ENCODE results near the gene BROX.
"Not testable (repeated sequence)": the region's sequence is repeated elsewhere in the genome, so short reads cannot be mapped to it uniquely, and the experiment has no call there.

The BROX gene

GRCh38 chr1:222732216-222733159, 20.1 kb downstream of the BROX start:
- DNase-seq = no peak

GRCh38 chr1:222734740-222735139, 22.4 kb downstream of the BROX start:
- no peak for DNase-seq

- no peak for DNase-seq
Measured at GRCh38 chr1:222736470-222736869, 24.1 kb downstream of the BROX start.

- DNase-seq = no peak
Measured at GRCh38 chr1:222736972-222737371, 24.6 kb downstream of the BROX start, which contains the start of gene FAM177B. Gene FAM177B, plus strand, starts transcription at chr1:222737202. Its CDS starts 9,344 bp downstream, at chr1:222746546.

GRCh38 chr1:222739465-222739864, 27.1 kb downstream of the BROX start:
- DNase-seq = no peak

- no peak for DNase-seq
Measured at GRCh38 chr1:222739929-222740328, 27.6 kb downstream of the BROX start.

- DNase-seq = not testable (repeated sequence)
Measured at GRCh38 chr1:222741630-222742457, 29.5 kb downstream of the BROX start.

GRCh38 chr1:222749927-222750326, 37.6 kb downstream of the BROX start:
- DNase-seq = no peak

- no peak for DNase-seq
Measured at GRCh38 chr1:222750651-222751050, 38.3 kb downstream of the BROX start.

GRCh38 chr1:222751255-222751654, 38.9 kb downstream of the BROX start:
- DNase-seq = no peak

GRCh38 chr1:222754366-222755139, 42.2 kb downstream of the BROX start:
- DNase-seq = no peak

- no peak for DNase-seq
Measured at GRCh38 chr1:222757646-222758268, 45.4 kb downstream of the BROX start.

- no peak for DNase-seq
Measured at GRCh38 chr1:222759451-222760035, 47.2 kb downstream of the BROX start.

GRCh38 chr1:222761083-222761482, 48.7 kb downstream of the BROX start:
- no peak for DNase-seq

GRCh38 chr1:222762178-222762577, 49.8 kb downstream of the BROX start:
- DNase-seq = not testable (repeated sequence)

- DNase-seq = no peak
Measured at GRCh38 chr1:222767152-222767571, 54.8 kb downstream of the BROX start.

- DNase-seq = no peak
Measured at GRCh38 chr1:222768592-222768991, 56.2 kb downstream of the BROX start.

- DNase-seq = no peak
Measured at GRCh38 chr1:222769181-222769580, 56.8 kb downstream of the BROX start.

GRCh38 chr1:222769971-222770620, 57.7 kb downstream of the BROX start:
- no peak for DNase-seq

- no peak for DNase-seq
Measured at GRCh38 chr1:222772996-222773379, 60.6 kb downstream of the BROX start.

- no peak for DNase-seq
Measured at GRCh38 chr1:222777463-222777862, 65.1 kb downstream of the BROX start.
